Measurements from ENCODE around the gene HOXB5.

The HOXB5 gene

DNA sequence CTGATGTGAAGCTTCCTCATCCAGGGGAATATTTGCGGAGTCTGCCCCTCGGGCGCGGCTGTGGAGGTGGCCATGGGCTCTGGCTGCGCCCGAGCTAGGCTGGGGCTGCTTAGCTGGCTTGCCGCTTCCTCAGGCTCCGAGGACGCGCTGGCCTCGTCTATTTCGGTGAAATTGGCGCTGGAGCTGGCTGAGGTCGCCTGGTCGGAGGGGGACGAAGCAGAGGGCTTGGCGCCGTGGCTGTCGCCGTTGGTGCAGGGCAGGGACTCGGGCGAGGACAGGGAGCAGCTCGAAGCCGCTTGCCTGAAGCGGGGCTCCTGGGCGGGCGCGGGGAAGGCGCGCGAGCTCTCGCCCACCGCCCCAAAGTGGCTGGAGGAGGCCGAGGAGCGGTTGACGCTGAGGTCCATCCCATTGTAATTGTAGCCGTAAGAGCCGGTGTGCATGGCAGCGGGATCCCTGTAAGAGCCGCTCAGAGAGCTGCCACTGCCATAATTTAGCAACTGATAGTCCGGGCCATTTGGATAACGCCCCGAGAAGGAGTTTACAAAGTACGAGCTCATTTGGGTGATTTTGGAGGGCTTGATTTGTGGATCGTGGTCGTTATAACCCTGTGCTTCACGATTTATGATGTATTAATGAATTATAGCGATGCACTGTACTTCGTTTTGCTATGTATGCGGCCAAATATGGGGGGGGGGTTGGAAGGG, at the start of gene HOXB5:
TSS of gene HOXB5 (minus strand) at position 654 of the 704 bp plus-strand sequence. CDS start at position 557, 97 bp downstream.
- DNase-seq (ENCODE audit: low read depth in 2 of 2), result no peak

DNA sequence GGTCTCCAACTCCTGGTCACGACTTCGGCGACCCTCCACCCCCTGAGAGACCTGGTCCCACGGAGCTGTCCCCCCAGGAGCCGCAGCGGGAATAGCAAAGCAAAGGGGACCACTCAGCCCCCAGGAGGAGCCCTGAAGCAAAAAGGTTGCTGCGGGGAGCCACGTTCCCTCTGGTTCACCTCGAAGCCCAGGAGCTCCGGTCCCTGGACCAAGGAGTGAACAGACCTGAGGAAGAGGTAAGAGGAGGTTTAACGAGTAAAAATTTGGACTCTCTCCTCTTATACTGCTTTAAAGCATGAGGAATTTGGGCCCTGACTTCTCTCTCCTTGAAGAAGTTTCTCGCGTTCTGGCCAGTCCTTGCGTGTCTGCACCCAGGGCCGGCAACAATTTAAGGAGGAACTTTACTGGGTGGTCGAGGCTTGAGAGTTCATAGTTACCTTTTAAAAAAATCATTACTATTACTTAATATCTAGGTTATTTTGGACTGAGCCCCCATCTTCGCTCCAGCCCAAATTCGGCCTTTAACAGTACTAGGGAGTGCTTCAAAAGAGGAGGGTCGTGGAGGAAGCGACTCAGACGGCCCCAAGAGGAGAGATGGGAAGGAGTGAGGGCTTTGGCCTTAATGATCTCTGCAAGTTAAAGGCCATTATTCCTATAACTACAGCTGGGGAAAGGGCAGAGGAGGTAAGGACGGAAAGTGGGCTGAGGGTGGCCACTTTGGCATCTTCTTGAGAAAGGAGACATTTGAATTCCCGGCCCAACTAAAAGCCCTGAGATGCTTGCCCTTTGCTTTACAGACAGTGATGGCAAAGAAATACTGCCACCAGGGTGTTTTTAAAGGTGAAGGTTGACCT, 49.5 kb upstream of the HOXB5 start:
- no peak for DNase-seq (ENCODE audit: low read depth in 2 of 2)

DNA sequence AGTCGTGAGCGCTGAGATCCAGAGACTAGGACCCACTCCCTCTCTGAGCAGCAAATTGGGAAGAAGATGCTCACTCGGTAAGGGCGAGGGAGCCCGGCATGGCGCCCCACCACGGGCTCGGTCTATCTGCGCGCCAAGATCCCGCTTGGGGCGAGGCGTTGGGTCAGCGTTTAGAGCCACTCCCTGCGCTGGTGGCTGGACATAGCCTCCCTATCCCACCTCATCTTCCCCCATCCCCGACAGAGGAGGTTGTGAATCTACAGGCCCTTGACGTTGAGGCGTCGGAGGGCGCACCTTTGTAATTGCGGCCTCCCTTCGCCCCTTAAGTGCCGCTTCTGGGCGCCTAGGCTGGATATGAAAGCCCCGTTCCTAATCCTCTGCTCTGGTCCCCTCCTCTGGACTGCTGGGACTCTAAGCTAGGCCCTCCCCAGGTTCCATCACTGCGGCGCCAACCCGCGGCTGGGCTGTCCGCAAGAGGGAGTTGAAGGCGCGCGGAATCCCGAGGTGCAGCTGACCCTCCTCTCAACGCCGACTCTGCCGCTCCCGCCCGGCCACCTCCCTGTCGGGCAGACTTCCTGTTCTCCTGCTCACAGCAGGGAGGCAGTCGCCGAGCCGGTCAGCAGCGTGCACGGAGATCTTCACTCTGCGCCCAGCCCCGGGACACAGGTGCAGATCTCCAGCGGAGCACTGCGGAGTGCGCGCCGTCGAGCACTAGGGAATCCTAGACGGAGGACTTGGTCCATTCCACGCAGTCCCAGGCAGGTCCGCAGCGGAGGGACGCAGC, 48.7 kb upstream of the HOXB5 start:
- no peak for DNase-seq (ENCODE audit: low read depth in 2 of 2)

DNA sequence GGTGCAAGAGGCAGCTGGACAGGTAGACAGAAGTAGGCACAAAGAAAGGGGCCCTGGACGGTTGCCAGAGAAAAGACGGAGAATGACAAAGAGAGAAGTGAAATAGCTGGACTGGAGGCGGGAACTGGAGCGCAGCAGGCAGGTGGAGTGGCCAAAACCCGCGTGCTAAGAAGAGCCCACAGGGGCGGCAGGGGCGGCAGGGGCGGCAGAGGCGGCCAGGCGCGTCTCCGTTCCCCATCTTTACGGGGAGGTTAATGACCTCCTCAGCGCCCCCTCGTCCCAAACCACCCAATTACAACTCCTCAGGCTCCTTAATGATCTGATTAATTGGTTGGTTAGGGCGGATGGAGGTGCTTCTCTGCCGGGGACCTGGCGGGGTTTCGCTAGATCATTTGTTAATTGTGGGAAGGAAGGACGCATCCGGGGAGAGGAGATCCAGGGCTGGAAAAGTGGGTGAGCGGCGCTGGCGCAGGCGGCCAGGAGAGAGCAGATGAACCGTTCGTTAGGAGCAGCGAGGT, 48.0 kb upstream of the HOXB5 start:
- DNase-seq (ENCODE audit: low read depth in 2 of 2), result no peak

DNA sequence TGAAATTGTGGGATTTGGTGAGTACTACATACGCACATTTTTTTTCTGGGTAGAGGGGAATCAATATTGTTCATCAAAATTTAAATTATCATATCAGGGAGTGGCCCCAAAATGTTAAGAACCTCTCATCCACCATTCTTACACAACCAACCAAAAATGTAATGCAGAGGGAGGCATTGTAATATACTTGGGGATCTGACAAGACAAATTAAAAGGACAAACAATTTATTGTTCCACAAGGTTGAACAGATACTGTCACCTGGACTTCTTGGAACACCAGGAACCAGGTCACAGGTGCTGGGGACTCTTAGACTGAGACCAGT, 47.2 kb upstream of the HOXB5 start:
- DNase-seq (ENCODE audit: low read depth in 2 of 2), result no peak

DNA sequence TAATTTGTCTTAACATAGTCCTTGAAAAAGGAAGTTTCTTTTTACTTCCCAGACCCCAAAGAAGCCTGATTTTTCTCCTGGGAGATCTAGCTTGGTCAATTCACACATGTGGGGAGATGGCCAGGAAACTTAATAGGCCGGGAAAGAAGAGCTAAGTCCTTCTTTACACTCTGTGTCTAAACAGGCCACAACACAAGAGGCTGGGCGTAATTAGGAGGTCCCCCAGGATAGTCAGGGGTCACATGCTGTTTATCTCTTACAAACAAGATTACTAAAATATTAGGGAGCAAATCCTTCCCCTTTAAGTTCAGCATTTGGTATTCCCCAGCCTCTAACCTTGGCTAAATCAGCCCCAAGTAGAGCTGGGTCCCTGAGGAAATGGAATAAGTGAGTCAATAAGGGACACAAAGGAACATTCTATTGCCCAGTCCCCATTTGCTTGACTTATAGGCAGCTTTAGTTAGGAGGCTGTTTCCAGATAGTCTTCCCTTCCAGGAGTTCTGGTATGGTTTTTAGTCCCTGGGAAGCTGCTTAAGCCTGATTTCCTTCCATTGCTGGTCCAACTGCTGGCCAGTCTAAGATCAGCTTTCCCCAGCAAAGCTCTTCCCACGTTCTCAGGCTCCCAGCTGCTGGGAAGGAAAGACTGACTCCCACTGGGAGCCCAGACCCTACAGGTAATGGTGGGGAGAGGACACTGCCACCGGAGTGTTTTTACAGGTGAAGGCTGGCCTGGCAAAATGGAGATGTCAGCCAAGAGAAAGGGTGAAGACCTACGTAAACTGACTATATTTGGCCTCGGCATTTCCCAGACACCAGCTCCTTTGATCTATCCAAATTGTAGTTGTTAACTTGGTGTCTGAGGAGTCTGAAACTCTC, 46.6 kb upstream of the HOXB5 start:
- no peak for DNase-seq (ENCODE audit: low read depth in 2 of 2)

DNA sequence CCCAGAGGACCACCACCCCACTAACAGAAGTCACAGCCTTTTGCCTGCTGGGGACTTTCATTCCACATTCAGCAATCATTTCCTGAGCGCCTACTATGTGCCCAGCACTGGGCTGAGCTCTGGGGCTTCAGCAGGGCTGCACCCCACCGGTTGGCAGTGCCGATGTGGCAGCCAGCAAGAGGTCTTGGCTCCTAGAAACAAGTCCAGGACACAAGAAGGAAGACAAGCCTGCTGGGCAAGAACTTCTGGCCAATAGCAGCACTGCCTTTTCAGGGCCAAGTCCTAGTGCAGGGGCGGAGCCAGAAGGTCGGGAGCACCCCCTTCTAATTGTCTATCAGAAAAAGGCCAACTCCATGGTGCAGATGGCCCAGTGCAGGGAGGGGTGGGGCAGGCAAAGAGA, 45.6 kb upstream of the HOXB5 start:
- no peak for DNase-seq (ENCODE audit: low read depth in 2 of 2)

DNA sequence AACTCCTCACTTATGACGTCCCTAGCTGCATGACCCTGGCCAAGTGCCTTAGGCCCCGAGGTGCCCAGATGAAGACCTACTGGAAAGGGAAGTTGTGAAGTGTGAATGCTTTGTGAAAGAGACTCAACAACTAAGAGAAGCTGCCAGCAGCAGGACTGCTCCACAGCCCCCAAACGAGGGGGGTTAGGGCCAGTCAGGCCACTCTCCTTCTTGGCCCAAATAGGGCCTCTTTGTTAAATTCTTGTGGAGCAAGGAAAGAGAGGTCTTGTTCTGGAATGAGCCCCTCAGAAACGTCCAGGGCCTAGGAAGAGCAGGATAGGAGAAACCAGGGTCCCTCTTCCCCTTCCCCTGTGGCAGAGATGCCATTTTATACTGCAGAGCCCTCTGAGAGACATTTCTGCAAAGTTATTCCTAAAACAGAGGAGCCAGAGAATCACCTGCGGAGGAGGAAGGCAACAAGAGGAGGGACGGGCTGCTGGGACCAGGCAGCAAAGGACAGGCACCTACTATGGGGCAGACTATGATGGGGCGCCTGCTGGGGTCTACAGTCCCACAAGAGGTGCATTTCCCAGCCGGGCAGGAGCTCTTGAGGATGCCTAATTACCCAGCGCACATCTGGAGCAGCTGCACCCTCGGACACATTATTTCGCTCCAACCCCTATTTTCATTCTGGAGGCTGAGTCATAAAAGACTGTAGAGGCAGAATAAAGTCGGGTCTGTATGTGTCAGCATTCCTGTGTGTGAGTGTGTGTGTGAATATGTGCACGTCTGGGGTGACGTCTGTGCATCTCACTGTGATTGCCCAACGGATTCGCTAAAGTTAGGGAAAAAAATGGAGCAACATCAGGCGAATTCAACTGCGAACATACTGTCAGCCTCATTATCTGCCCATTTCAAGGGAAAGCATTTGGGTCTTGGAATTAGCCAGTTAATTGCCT, 44.0 kb upstream of the HOXB5 start:
- DNase-seq (ENCODE audit: low read depth in 2 of 2), result no peak

DNA sequence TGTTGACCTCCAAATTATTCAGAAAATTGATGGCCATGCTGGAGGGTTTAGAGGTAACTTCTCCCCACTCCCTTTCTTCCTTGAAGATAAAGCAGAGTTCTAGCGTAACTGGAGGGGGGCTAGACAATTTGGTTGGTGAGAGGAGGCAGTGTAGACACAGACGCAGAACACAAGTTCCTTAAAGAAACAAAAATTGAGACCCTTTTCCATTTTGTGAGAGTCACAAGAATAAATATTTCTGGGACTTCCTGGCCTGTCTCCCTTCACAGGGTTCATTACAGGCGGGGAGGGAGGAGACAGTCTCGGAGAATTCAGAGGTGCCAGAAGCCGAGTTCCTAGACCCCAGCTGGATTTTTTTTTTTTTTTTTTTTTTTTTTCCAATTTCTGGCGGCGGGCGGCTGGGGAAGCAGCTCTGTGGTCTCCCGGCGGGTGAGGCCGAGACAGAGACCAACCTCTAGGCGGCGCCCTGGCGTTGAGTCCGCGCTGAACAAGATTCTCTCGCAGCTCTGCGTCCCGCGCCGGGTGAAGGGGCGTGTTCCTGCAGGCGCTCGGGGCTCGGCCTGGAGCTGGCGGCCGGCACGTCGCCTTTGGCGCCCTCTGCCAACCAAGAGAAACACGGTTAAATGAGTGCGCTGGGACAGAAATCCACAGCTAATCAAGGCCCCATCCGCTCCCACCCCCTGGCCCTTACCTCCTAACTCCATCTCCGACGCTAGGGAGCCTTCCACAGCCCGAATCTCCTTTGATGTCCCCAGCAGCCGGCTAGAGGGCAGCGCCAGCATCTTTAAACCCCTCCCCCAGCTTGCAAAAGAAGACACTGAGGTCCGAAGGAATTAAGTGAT, 42.8 kb upstream of the HOXB5 start:
- DNase-seq (ENCODE audit: low read depth in 2 of 2), result peak; percentile 54 to 63

DNA sequence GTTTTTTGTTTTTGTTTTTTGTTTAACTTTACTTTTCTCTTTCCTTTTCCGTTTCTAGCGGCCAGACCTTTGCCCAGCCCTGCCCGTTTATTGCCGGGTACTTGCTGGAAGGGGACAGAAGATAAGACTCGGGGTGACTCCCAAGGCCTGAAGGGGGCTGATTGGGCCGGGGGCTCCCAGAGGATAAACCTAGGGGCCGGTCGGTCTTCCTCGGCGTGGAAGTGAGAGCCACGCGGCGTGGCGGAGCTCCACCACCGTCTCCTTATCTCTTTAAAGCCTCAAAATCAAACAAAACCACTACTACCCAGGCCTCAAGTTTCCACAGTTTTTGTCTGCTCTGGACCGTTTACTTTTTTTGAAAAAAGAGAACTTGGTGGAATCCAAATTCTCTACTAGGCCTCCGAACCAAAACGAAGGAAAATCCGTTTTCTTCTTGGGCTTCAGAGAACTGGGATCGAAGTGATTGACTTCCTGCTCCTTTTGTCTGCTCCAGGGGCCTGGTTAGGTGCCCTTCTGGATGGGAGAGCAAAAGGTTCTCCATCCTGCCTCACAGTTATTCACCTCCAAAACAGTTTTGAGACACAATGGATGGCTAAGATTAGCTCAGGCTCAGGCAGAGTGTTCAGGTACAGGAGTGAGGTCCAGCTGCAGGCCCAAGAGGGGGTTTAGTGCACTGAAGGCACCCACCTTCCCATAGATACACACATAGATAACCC, 41.1 kb upstream of the HOXB5 start:
- DNase-seq (ENCODE audit: low read depth in 2 of 2), result no peak

DNA sequence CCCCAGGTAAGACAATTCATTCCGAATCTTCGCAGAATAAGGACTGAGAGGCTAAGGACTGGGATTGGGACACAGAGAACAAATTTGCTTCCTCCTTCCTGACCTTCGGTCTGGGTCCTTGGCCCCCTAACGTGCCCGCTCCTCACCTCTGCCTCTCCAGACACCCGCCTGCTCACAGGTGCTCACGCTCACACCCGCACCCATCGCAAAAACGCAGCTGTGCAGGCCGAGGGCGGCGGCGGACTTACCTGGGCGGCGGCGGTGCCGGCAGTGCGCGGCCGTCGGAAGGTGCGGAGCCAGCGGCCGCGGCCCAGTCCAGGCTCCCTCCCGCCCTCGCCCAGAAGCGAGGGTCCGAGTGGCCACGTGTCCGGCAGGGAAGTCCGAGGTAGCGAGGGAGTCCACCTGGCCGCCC, 39.7 kb upstream of the HOXB5 start:
- DNase-seq (ENCODE audit: low read depth in 2 of 2), result no peak

DNA sequence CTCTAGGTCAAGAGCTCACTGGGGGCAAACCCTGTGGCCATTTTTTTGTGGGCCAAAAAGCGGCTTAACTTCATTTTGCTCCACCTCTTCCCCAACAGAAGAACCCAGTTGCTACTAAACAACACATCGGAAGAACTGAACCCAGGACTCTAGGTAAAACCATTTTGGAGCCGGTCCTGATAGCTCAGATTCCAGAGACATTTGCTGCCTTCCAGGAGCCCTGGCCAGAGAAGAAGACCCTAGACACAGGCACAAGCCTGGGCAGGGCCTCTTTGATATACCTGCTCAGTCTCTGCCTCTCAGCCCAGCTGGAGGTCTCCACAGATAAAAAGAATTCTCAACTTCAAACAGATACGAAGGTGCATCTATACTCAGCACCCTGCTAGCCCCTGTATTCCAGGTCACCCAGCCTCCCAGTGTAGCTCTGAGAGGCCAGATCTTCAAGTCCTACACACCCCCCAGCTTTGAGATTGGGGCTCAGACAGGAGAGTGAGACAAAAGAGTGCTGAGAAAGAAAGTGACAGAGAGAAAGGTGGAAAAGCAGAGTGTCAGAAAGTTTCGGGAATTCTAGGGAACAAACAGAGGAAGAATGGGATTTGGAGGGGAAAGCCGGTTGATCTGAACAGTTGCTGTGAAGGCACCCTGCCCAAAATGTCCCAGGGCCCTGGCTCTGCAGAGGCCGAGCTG, 39.1 kb upstream of the HOXB5 start:
- no peak for DNase-seq (ENCODE audit: low read depth in 2 of 2)

DNA sequence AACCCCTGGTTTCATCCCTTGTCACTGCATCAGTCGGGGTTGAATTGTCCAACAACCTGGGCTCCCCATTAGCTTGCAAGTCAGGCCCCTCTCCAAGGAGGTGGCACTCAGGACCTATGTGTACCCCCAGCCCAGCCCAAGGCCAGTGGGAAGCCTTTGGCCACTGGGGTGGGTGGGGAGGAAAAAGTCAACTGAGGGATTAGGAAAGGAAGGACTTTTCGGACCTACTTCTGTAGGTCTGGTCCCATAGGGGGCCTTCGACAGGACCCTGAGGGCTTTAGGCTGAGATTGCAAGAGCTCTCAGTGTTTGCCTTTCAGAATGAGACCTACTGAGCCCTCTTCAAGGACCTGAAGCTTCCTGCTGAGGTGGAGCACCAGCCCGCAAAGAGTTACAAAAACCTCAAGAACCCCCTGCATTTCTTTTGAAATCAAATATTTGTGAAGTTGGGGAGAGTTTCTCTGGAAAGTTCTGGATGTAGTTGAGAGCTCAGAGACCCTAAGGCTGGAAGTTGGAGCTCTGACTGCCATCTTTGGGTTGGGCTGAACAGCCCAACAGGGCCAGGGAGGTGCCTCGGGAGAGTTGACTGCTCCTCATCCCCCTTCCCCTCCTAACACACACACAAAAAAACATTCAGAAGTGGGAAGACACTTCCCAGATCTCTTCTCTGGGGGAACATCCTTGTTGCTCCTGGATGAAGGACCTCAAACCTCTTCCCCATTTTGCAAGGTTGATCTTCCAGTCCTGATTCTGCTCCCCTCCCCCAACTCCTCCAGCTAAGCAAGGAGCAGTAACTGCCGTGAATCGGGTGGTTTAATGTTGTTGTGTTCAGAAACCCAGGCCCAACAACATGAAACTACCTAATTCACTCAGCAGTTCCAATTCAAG, 38.4 kb upstream of the HOXB5 start:
- DNase-seq (ENCODE audit: low read depth in 2 of 2), result no peak

DNA sequence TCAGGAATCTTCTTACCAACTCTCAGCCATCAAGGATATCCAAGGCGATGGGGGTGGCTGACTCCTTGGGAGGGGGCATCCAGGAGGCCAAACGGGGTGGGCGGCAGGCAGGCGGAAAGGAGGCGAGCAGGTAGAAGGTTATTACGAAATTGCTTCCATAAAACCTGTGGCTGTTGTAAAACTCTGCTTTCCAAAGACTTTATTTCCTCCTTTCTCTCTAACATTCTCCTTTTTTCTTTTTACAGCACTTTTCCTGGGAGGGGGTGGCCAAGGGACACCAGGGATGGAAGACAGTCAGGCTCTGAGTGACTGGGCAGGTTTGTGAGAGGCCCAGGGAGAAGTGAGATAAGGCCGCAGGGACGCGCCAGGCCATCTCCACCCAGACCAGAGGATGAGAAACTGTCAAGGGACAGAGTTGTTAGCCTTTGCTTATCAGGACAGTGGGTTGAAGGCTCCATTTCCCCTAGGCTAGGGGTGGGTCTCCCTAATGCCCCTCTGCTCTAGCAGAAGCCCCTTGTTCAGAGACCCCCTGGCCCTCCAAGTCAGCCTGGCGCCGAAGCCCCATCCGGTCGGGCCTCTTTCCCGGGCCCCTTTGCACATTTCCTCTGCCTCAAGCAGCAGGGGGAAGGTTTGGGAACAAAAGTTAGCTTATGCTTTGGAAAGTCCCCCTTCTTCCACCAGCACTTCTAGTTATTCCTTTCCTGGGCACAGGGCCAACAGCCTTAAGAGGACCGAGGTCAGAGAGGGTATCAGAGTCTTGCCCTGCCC, 37.5 kb upstream of the HOXB5 start:
- DNase-seq (ENCODE audit: low read depth in 2 of 2), result no peak

DNA sequence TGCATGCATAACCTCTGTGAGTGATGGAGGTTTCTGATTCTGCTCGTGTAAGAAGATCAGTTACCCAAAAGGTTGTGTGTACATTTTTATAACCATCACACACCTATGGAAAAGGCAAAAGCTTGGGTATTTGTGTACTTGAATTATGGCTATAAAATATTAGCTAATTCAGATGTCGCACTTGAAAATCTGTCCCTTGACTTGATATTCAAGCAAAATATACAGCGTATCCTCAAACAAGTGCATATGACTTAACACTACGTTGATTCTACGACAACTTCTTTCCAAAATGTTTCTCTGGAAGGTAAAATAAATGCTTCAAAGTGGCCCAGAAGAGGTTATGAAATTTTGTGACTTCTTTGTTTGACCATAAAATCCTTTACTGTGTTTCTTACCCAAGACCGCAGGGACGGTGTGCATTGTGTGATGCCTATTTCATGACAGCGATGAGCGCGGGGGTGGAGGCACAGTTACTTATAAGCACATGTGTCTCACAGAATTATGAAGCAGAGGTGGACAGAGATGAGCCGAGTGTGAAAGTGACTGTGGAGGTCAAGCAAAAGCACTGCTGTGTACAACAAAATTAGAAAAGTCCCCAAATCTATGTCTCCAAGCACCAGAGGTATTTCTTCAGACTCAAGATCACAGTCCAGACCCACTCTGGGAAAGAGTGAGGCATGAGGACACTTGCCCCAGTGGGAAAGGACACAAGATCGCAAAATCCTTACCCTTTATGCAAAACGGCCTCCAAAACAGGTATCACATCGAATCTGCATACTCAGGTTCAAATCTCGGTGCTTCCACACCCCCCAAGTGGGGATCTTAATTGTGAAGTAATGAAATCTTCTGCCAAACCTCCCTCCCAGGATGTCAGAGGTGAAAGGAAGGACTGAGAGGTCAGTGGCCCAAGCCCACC, 36.7 kb upstream of the HOXB5 start:
- no peak for DNase-seq (ENCODE audit: low read depth in 2 of 2)
